ENCODE results near the gene CRACR2A. TPM values are rescaled to one million over a fixed set of nuclear protein-coding genes. Genes with fewer than 3 reads are reported as not detected.

Gene CRACR2A
- total RNA-seq, 1 donor from 2014 or later = 2.7 TPM

GRCh38 chr12:3681595-3682061 is 71.3 kb downstream of the CRACR2A start:
- Mint-ChIP-seq H3K4me1 (peaks cover 9% of the 10 kb centered on the region), H3K4me3 (no peak overlapping the region), H3K9me3 (no peaks in the 10 kb centered on the region), H3K36me3 (ENCODE audit: low read depth) (no peaks in the 10 kb centered on the region), H3K27me3 (ENCODE audit: low read depth) (no peaks in the 10 kb centered on the region), H3K27ac (ENCODE audit: unreplicated experiment) (no peak overlapping the region)
- TF ChIP-seq CTCF (conservative IDR thresholded peaks at IDR 0.05) = no peak
- DNase-seq (ENCODE audit: low read depth, low spot score) = no peak

GRCh38 chr12:3680919-3681594 is 71.9 kb downstream of the CRACR2A start:
- Mint-ChIP-seq H3K27me3 (ENCODE audit: low read depth) (no peaks in the 10 kb centered on the region), H3K9me3 (no peaks in the 10 kb centered on the region)
- peak; percentile 62 for TF ChIP-seq CTCF (conservative IDR thresholded peaks at IDR 0.05)

GRCh38 chr12:3679831-3680230 is 73.1 kb downstream of the CRACR2A start:
- no peaks in the 10 kb centered on the region for H3K36me3 Mint-ChIP-seq (ENCODE audit: low read depth)
- peaks cover 5% of the 10 kb centered on the region for H3K4me1 Mint-ChIP-seq
- H3K4me3 Mint-ChIP-seq = no peak overlapping the region
- no peaks in the 10 kb centered on the region for H3K9me3 Mint-ChIP-seq
- no peak for DNase-seq (ENCODE audit: low read depth, low spot score)
- H3K27ac Mint-ChIP-seq (ENCODE audit: unreplicated experiment) = no peak overlapping the region
- no peaks in the 10 kb centered on the region for H3K27me3 Mint-ChIP-seq (ENCODE audit: low read depth)
- no peak for TF ChIP-seq CTCF (conservative IDR thresholded peaks at IDR 0.05)

More at GRCh38 chr12:3680919-3681594, 71.9 kb downstream of the CRACR2A start:
- no peak overlapping the region for H3K27ac Mint-ChIP-seq (ENCODE audit: unreplicated experiment)
- no peak overlapping the region for H3K4me3 Mint-ChIP-seq
- no peak for DNase-seq (ENCODE audit: low read depth, low spot score)
- peaks cover 9% of the 10 kb centered on the region for H3K4me1 Mint-ChIP-seq
- H3K36me3 Mint-ChIP-seq (ENCODE audit: low read depth) = no peaks in the 10 kb centered on the region

GRCh38 chr12:3677609-3678008 is 75.3 kb downstream of the CRACR2A start:
- H3K27me3 Mint-ChIP-seq (ENCODE audit: low read depth) = no peaks in the 10 kb centered on the region
- H3K36me3 Mint-ChIP-seq (ENCODE audit: low read depth) = no peaks in the 10 kb centered on the region
- no peaks in the 10 kb centered on the region for H3K9me3 Mint-ChIP-seq
- DNase-seq (ENCODE audit: low read depth, low spot score) = no peak
- H3K4me1 Mint-ChIP-seq = no peaks in the 10 kb centered on the region
- no peak for TF ChIP-seq CTCF (conservative IDR thresholded peaks at IDR 0.05)
- no peak overlapping the region for H3K4me3 Mint-ChIP-seq
- H3K27ac Mint-ChIP-seq (ENCODE audit: unreplicated experiment) = no peak overlapping the region

GRCh38 chr12:3673981-3674708 is 78.8 kb downstream of the CRACR2A start:
- Mint-ChIP-seq H3K27me3 (ENCODE audit: low read depth) (no peaks in the 10 kb centered on the region), H3K4me1 (no peaks in the 10 kb centered on the region)
- DNase-seq (ENCODE audit: low read depth, low spot score) = no peak

More at GRCh38 chr12:3673981-3674708, 78.8 kb downstream of the CRACR2A start:
- Mint-ChIP-seq H3K27ac (ENCODE audit: unreplicated experiment) (no peak overlapping the region), H3K9me3 (no peaks in the 10 kb centered on the region), H3K4me3 (no peak overlapping the region), H3K36me3 (ENCODE audit: low read depth) (no peaks in the 10 kb centered on the region)
- no peak for TF ChIP-seq CTCF (conservative IDR thresholded peaks at IDR 0.05)

Data from neural crest cell (in vitro differentiated cells).